Astrocyte (in vitro differentiated cells and primary cell): ENCODE data around the gene ADRA2C. TPM values are rescaled to one million over a fixed set of nuclear protein-coding genes. Genes with fewer than 3 reads are reported as not detected.

Experiments used
- DNase-seq: peaks from one replicate; pipeline ENCODE4 v3.0.0-alpha.2; 2010; ENCODE audit warnings: low read depth
- FAIRE-seq: peaks from 2 replicates; lab custom pipeline; 2011; peaks lifted over from hg19 to GRCh38; lab: Jason Lieb, UNC
- H2AFZ ChIP-seq: 2 replicates; pipeline ENCODE4 v1.6.0; 2012; ENCODE audit warnings: low read depth, low read length, inconsistent platforms
- H3K27ac ChIP-seq: 2 replicates; pipeline ENCODE4 v1.5.1; 2011; ENCODE audit warnings: low read depth, low read length, inconsistent platforms
- H3K27me3 ChIP-seq: 2 replicates; pipeline ENCODE4 v1.6.0; 2011; ENCODE audit warnings: low read length, inconsistent platforms; ENCODE audit not compliant: insufficient read depth
- H3K36me3 ChIP-seq: 2 replicates; pipeline ENCODE4 v1.5.1; 2011; ENCODE audit warnings: low read length, inconsistent platforms; ENCODE audit not compliant: insufficient read depth
- H3K4me1 ChIP-seq: 2 replicates; pipeline ENCODE4 v1.5.1; 2011; ENCODE audit warnings: low read length, inconsistent platforms; ENCODE audit not compliant: insufficient read depth
- H3K4me2 ChIP-seq: 2 replicates; pipeline ENCODE4 v1.6.0; 2012; ENCODE audit warnings: low read length, inconsistent platforms
- H3K4me3 ChIP-seq: 2 replicates; pipeline ENCODE4 v1.5.1; 2011; ENCODE audit warnings: low read depth, mild to moderate bottlenecking, low read length, inconsistent platforms; ENCODE audit not compliant: insufficient read depth
- H3K79me2 ChIP-seq: 2 replicates; pipeline ENCODE4 v1.6.0; 2012; ENCODE audit warnings: mild to moderate bottlenecking, low read length, inconsistent platforms; ENCODE audit not compliant: insufficient read depth
- H3K9ac ChIP-seq: 2 replicates; pipeline ENCODE4 v1.6.0; 2012; ENCODE audit warnings: mild to moderate bottlenecking, low read length, inconsistent platforms
- H3K9me3 ChIP-seq: 2 replicates; pipeline ENCODE4 v1.5.1; 2012; ENCODE audit warnings: low read depth, mild to moderate bottlenecking, low read length, inconsistent platforms; ENCODE audit not compliant: insufficient read depth
- H4K20me1 ChIP-seq: 2 replicates; pipeline ENCODE4 v1.6.0; 2012; ENCODE audit warnings: low read length, inconsistent platforms; ENCODE audit not compliant: insufficient read depth
- H3K27ac Mint-ChIP-seq: one replicate; pipeline ENCODE4 v1.8.0; 2021; ENCODE audit warnings: mild to moderate bottlenecking, mixed read lengths; ENCODE audit not compliant: unreplicated experiment
- H3K27me3 Mint-ChIP-seq: one replicate; pipeline ENCODE4 v1.8.0; 2021; ENCODE audit warnings: low read depth, mixed read lengths; ENCODE audit not compliant: unreplicated experiment
- H3K36me3 Mint-ChIP-seq: one replicate; pipeline ENCODE4 v1.8.0; 2021; ENCODE audit warnings: low read depth, mixed read lengths; ENCODE audit not compliant: unreplicated experiment
- H3K4me1 Mint-ChIP-seq: one replicate; pipeline ENCODE4 v1.8.0; 2021; ENCODE audit warnings: low read depth, mixed read lengths; ENCODE audit not compliant: unreplicated experiment
- H3K4me3 Mint-ChIP-seq: one replicate; pipeline ENCODE4 v1.8.0; 2021; ENCODE audit warnings: mild to moderate bottlenecking, moderate library complexity, mixed read lengths; ENCODE audit not compliant: unreplicated experiment
- H3K9me3 Mint-ChIP-seq: one replicate; pipeline ENCODE4 v1.8.0; 2021; ENCODE audit warnings: mild to moderate bottlenecking, mixed read lengths; ENCODE audit not compliant: unreplicated experiment
- EZH2 ChIP-seq: IDR thresholded peaks from 2 replicates; pipeline ENCODE4 v1.6.1; 2012; ENCODE audit warnings: mild to moderate bottlenecking, low read length, inconsistent platforms; ENCODE audit not compliant: insufficient read depth
- total RNA-seq: library from RNA; stranded (reverse); gene quantifications from 2 replicates; pipeline ENCODE4 v1.2.1, GENCODE V29; 2021
- TF ChIP-seq, protein P1 (sequence below): IDR thresholded peaks from 2 replicates; pipeline ENCODE4 v1.5.1; 2011; ENCODE audit warnings: low read depth, mild to moderate bottlenecking, inconsistent platforms, low read length, moderate library complexity; ENCODE audit not compliant: insufficient read depth

The ADRA2C gene
- total RNA-seq, 1 donor from 2014 or later: 4.2 TPM

DNA sequence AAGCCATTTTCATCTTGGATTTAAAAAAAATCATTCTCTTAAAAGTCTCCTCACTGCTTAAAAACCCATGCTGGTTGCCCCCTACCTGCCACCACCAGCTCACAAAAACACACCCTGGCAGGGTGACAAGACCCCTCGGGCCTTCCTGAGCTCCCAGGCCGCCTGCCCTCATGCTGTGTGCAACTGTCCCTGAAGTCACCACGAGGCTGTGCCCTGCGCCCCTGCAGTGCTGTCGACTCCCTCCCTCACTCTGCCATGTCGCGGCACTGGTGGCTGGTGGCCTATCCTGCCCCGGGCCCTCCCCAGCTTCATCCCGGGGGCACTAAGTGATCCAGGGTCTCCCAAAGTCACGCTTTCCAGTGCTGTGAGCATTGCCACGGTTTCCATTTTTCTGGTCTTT is 46.3 kb upstream of the ADRA2C start:
- H3K27ac Mint-ChIP-seq: no peak overlapping the region
- no peak overlapping the region for H3K4me3 Mint-ChIP-seq
- Histone ChIP-seq H3K9ac (no peak overlapping the region), H3K4me2 (no peak overlapping the region), H3K36me3 (no peaks in the 10 kb centered on the region), H3K9me3 (peaks cover 4% of the 10 kb centered on the region), H3K4me3 (no peak overlapping the region), H3K79me2 (no peaks in the 10 kb centered on the region), H4K20me1 (no peaks in the 10 kb centered on the region), H3K4me1 (no peaks in the 10 kb centered on the region), H3K27ac (no peak overlapping the region), H3K27me3 (peaks cover 8% of the 10 kb centered on the region), H2AFZ (no peak overlapping the region)
- H3K9me3 Mint-ChIP-seq: peaks cover 14% of the 10 kb centered on the region
- peaks cover 50% of the 10 kb centered on the region for H3K27me3 Mint-ChIP-seq
- H3K4me1 Mint-ChIP-seq: no peaks in the 10 kb centered on the region
- TF ChIP-seq EZH2: no peak
- TF ChIP-seq, protein P1, sequence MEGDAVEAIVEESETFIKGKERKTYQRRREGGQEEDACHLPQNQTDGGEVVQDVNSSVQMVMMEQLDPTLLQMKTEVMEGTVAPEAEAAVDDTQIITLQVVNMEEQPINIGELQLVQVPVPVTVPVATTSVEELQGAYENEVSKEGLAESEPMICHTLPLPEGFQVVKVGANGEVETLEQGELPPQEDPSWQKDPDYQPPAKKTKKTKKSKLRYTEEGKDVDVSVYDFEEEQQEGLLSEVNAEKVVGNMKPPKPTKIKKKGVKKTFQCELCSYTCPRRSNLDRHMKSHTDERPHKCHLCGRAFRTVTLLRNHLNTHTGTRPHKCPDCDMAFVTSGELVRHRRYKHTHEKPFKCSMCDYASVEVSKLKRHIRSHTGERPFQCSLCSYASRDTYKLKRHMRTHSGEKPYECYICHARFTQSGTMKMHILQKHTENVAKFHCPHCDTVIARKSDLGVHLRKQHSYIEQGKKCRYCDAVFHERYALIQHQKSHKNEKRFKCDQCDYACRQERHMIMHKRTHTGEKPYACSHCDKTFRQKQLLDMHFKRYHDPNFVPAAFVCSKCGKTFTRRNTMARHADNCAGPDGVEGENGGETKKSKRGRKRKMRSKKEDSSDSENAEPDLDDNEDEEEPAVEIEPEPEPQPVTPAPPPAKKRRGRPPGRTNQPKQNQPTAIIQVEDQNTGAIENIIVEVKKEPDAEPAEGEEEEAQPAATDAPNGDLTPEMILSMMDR: no peak
- FAIRE-seq: no peak
- no peaks in the 10 kb centered on the region for H3K36me3 Mint-ChIP-seq
- DNase-seq: no peak

DNA sequence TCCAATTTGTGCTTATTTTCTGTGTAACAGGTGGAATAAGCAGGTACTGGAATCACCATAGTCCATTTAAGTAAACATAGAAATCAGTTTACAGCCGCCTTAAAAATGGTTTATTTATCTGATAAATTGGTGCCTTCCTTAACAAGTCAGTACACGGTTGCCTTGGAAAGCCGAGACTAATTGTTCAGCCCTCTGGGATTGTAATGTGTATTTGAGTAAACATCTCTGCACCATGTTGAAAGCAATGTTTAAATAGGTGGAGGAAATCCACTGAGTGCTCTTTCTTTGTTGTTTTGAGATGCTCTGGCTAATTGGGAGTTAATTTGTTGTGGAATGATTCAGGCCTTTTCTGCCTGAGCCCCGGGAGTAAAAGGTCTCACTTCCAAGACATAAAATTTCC is 45.7 kb upstream of the ADRA2C start:
- no peak overlapping the region for H3K9ac ChIP-seq
- Mint-ChIP-seq H3K9me3 (peaks cover 14% of the 10 kb centered on the region), H3K27me3 (peaks cover 50% of the 10 kb centered on the region), H3K4me3 (no peak overlapping the region), H3K36me3 (no peaks in the 10 kb centered on the region), H3K4me1 (no peaks in the 10 kb centered on the region), H3K27ac (no peak overlapping the region)
- no peaks in the 10 kb centered on the region for H3K36me3 ChIP-seq
- H3K4me1 ChIP-seq: no peaks in the 10 kb centered on the region
- no peaks in the 10 kb centered on the region for H3K79me2 ChIP-seq
- H4K20me1 ChIP-seq: no peaks in the 10 kb centered on the region
- H3K4me3 ChIP-seq: no peak overlapping the region
- H2AFZ ChIP-seq: no peak overlapping the region
- no peak overlapping the region for H3K27ac ChIP-seq
- FAIRE-seq (no peak), DNase-seq (no peak)
- peaks cover 4% of the 10 kb centered on the region for H3K9me3 ChIP-seq
- TF ChIP-seq, protein P1: no peak
- no peak for TF ChIP-seq EZH2
- H3K4me2 ChIP-seq: no peak overlapping the region
- peaks cover 14% of the 10 kb centered on the region for H3K27me3 ChIP-seq

DNA sequence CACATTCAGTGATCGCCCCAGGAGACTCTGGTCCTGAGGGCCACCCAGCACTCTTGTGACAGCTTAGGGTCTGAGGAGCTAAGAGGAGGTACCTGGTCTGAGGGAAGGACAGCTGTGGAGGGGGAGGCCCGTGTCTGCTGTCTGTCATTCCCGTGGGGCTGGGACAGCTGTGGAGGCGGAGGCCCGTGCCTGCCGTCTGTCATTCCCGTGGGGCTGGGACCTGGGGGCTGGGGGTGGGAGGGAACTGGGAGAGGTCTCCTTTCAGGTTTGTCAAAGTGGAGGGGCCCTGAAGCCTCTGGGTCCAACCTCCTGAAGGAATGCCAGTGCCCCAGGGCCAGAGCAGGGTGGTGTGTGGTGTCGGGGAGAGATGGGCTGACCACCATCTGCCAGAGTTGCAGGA is 45.0 kb upstream of the ADRA2C start:
- FAIRE-seq (no peak), DNase-seq (no peak)
- Histone ChIP-seq H3K27me3 (peaks cover 14% of the 10 kb centered on the region), H3K27ac (no peak overlapping the region), H3K9ac (no peak overlapping the region), H2AFZ (no peak overlapping the region), H3K9me3 (peaks cover 4% of the 10 kb centered on the region), H3K36me3 (no peaks in the 10 kb centered on the region), H4K20me1 (no peaks in the 10 kb centered on the region), H3K4me2 (no peak overlapping the region), H3K4me3 (no peak overlapping the region), H3K4me1 (no peaks in the 10 kb centered on the region), H3K79me2 (no peaks in the 10 kb centered on the region)
- Mint-ChIP-seq H3K4me1 (no peaks in the 10 kb centered on the region), H3K27ac (no peak overlapping the region), H3K27me3 (peaks cover 43% of the 10 kb centered on the region), H3K9me3 (peaks cover 14% of the 10 kb centered on the region), H3K4me3 (no peak overlapping the region), H3K36me3 (no peaks in the 10 kb centered on the region)
- TF ChIP-seq EZH2: no peak
- TF ChIP-seq, protein P1: no peak
